RWPE1 (cell line): ENCODE results near the gene ADCYAP1.

ENCODE experiments used
- CTCF ChIA-PET: fragments of 350-600 bp; sonication (Branson Sonifier 250); formaldehyde crosslinking; extraction: SDS; loops from one replicate; lab custom pipeline; 2021; lab: Yijun Ruan, JAX
- POLR2A ChIA-PET: fragments of 400-600 bp; formaldehyde crosslinking; extraction: SDS; loops from one replicate; lab custom pipeline; 2020; ENCODE audit warnings: antibody characterized with exemption; ENCODE audit not compliant: low non-redundant PET; lab: Yijun Ruan, JAX
- DNase-seq: peaks from one replicate; pipeline ENCODE4 v3.0.0; 2012; ENCODE audit warnings: low spot score
- H3K27ac ChIP-seq: fragments of 450-650 bp; 2 replicates; pipeline ENCODE4 v1.5.1; 2017
- CTCF ChIP-seq: fragments of 450-650 bp; conservative IDR thresholded peaks from 2 replicates; pipeline ENCODE4 v1.5.1; 2017; ENCODE audit warnings: low read depth, mild to moderate bottlenecking

The ADCYAP1 gene

GRCh38 chr18:886076-886475 lies 18.6 kb upstream of the ADCYAP1 start:
- no peak overlapping the region for H3K27ac ChIP-seq
- TF ChIP-seq CTCF: no peak
- ChIA-PET CTCF (interaction anchor here (0.6 kb wide), 1 partner anchor 427 kb away, joined by 3 read pairs; no protein-coding TSS in a partner anchor), POLR2A (no interaction called here)
- no peak for DNase-seq

- H3K27ac ChIP-seq: no peak overlapping the region
- ChIA-PET CTCF (no interaction called here), POLR2A (no interaction called here)
- no peak for TF ChIP-seq CTCF
- DNase-seq: no peak
These were observed 17.0 kb upstream of the ADCYAP1 start for GRCh38 chr18:887716-888115.

DNA sequence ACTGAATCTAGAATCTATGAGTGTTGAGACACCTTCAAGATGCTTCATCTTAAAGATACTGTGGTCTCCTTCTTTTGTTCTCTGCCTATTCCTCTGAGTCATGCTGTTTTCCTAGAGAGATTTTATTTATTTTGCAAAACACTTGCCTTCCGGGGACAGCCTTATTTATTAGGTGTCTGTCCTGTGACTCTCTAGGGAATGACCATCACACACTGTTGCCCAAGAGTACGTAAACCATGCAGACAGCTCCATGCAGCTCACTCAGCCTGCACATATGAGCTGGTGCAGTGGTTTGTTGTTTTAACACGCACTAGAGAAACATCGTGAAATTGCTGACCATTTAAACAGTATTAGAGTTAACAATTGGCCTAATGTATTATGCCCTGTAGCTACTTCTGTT lies 12.4 kb upstream of the ADCYAP1 start:
- H3K27ac ChIP-seq: no peak overlapping the region
- no peak for DNase-seq
- POLR2A ChIA-PET: no interaction called here
- no peak for TF ChIP-seq CTCF
- CTCF ChIA-PET: no interaction called here

DNA sequence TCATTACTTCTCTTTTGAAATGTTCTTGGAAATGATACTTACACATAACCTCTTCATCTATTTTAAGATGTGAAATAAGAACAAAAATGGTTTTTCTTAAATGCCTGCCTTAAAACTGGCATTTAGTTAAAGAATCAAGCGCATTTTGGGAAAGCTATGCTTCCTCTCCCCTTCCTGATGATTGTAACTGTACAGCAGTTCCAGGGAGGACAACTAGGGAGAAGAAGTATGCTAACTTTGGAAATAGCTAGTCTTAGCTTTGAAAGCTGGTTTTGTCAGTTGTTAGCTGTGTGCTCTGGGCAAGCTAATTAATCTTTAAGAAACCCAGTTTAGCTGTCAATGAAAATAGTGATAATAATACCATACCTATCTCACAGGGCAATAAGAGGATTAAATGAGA lies 8.4 kb upstream of the ADCYAP1 start:
- no peak for DNase-seq
- no peak overlapping the region for H3K27ac ChIP-seq
- POLR2A ChIA-PET: no interaction called here
- TF ChIP-seq CTCF: no peak
- CTCF ChIA-PET: no interaction called here

- H3K27ac ChIP-seq: no peak overlapping the region
- no peak for DNase-seq
- CTCF ChIA-PET: interaction anchor here (0.7 kb wide), 2 partner anchors 62 to 570 kb away, joined by 3 read pairs; no protein-coding TSS in a partner anchor
- POLR2A ChIA-PET: no interaction called here
- no peak for TF ChIP-seq CTCF
These were observed 2.9 kb upstream of the ADCYAP1 start for GRCh38 chr18:901761-902160.

DNA sequence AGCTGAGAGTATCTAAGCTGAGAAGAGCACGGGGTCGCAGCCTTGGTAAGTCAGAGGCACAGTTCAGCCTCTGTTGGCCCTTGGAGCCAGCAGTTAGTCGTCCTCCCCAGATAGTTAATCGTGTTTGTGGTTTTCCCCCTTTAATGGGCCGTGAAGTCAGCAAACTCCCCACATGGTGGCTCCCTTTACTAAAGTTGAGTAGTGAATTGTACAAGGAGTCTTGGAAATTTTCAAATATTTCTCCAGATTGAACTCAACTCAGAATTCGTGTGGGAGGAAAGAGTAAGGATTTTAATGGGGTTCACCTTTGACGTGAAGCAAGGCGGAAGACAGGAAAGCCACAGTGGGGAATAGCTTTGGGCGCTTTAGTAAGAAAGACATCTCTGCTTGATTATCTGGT lies 2.4 kb upstream of the ADCYAP1 start:
- ChIA-PET CTCF (interaction anchor here (0.6 kb wide), 1 partner anchor 1642 kb away, joined by 3 read pairs; no protein-coding TSS in a partner anchor), POLR2A (no interaction called here)
- no peak for DNase-seq
- H3K27ac ChIP-seq: no peak overlapping the region
- TF ChIP-seq CTCF: no peak
